Endodermal cell (in vitro differentiated cells): ENCODE results near the gene RNF212B. TPM values are rescaled to one million over a fixed set of nuclear protein-coding genes. Genes with fewer than 3 reads are reported as not detected.

Experiments
- DNase-seq: peaks from one replicate; pipeline ENCODE4 v3.0.0-alpha.2; 2017
- H3K27ac ChIP-seq: 2 replicates; pipeline ENCODE4 v1.5.1; 2013; ENCODE audit warnings: mild to moderate bottlenecking, low read depth, low read length, moderate library complexity
- H3K27me3 ChIP-seq: 2 replicates; pipeline ENCODE4 v1.6.1; 2013; ENCODE audit warnings: mild to moderate bottlenecking, low read length, moderate library complexity; ENCODE audit not compliant: insufficient read depth, control insufficient read depth, poor library complexity, severe bottlenecking
- H3K36me3 ChIP-seq: 2 replicates; pipeline ENCODE4 v1.7.0; 2013; ENCODE audit warnings: mild to moderate bottlenecking, low read length, moderate library complexity; ENCODE audit not compliant: control insufficient read depth, insufficient read depth
- H3K4me1 ChIP-seq: one replicate; pipeline ENCODE4 v1.7.0; 2013; ENCODE audit warnings: low read length; ENCODE audit not compliant: control insufficient read depth, insufficient read depth
- H3K4me3 ChIP-seq: 2 replicates; pipeline ENCODE4 v1.5.1; 2013; ENCODE audit warnings: mild to moderate bottlenecking, low read length, moderate library complexity
- H3K9ac ChIP-seq: 2 replicates; pipeline ENCODE4 v1.6.1; 2013; ENCODE audit warnings: mild to moderate bottlenecking, low read length, moderate library complexity; ENCODE audit not compliant: poor library complexity, severe bottlenecking; ENCODE audit errors: extremely low read depth
- H3K9me3 ChIP-seq: 2 replicates; pipeline ENCODE4 v1.6.1; 2013; ENCODE audit warnings: mild to moderate bottlenecking, low read length, moderate library complexity; ENCODE audit not compliant: control insufficient read depth
- H3K27ac Mint-ChIP-seq: 2 replicates; pipeline ENCODE4 v1.8.0; 2020; ENCODE audit warnings: mixed read lengths
- H3K27me3 Mint-ChIP-seq: 2 replicates; pipeline ENCODE4 v1.8.0; 2021; ENCODE audit warnings: mild to moderate bottlenecking, mixed read lengths; ENCODE audit not compliant: insufficient read depth
- H3K36me3 Mint-ChIP-seq: 2 replicates; pipeline ENCODE4 v1.8.0; 2020; ENCODE audit warnings: low read depth, mixed read lengths
- H3K4me1 Mint-ChIP-seq: 2 replicates; pipeline ENCODE4 v1.8.0; 2020; ENCODE audit warnings: mixed read lengths
- H3K4me3 Mint-ChIP-seq: 2 replicates; pipeline ENCODE4 v1.8.0; 2020; ENCODE audit warnings: mild to moderate bottlenecking, moderate library complexity, mixed read lengths
- H3K9me3 Mint-ChIP-seq: 2 replicates; pipeline ENCODE4 v1.8.0; 2020; ENCODE audit warnings: mild to moderate bottlenecking, mixed read lengths
- CTCF ChIP-seq: fragments of 200-600 bp; sonication (generic); conservative IDR thresholded peaks from 2 replicates; pipeline ENCODE4 v1.5.0; 2021; ENCODE audit warnings: antibody characterized with exemption, mild to moderate bottlenecking
- WGBS, 2 experiments: methylation state at CpG; one replicate each; pipeline versions ENCODE4 v1.1.5 to v1.1.7; 2013; ENCODE audit warnings: missing lambda C conversion rate in 2 of 2, mixed read lengths in 1 of 2; ENCODE audit not compliant: insufficient coverage in 1 of 2, insufficient read length in 1 of 2; 5-methylcytosine and 5-hydroxymethylcytosine counted together
- total RNA-seq, 2 donors: library from RNA; stranded (reverse); fragmentation: NEBNext Ultra II Directional in 1 of 2; extraction: Animal tissue kit (Norgen Biotek cat#: 25700) in 1 of 2; gene quantifications; 2 replicates in 1 of 2; 3 replicates in 1 of 2; pipeline ENCODE4 v1.2.1, GENCODE V29; 2021

Gene RNF212B
- total RNA-seq, 2 donors from 2014 or later, result not detected

- Histone ChIP-seq H3K9ac (no peak overlapping the region), H3K27ac (no peak overlapping the region), H3K36me3 (no peaks in the 10 kb centered on the region), H3K4me1 (no peaks in the 10 kb centered on the region), H3K9me3 (no peaks in the 10 kb centered on the region), H3K27me3 (no peaks in the 10 kb centered on the region), H3K4me3 (no peak overlapping the region)
- Mint-ChIP-seq H3K9me3 (no peaks in the 10 kb centered on the region), H3K27me3 (no peaks in the 10 kb centered on the region), H3K4me1 (peaks cover 3% of the 10 kb centered on the region), H3K36me3 (no peaks in the 10 kb centered on the region), H3K4me3 (no peak overlapping the region), H3K27ac (no peak overlapping the region)
- TF ChIP-seq CTCF, result no peak
- 78 to 100% methylated on average over 2 of the region's 3 CpGs for WGBS, 2 experiments
- DNase-seq, result no peak
These were observed 4.3 kb downstream of the RNF212B start for GRCh38 chr14:23242076-23242475.

GRCh38 chr14:23243066-23243465, 5.3 kb downstream of the RNF212B start:
- Mint-ChIP-seq H3K27ac (no peak overlapping the region), H3K36me3 (no peaks in the 10 kb centered on the region), H3K4me3 (no peak overlapping the region), H3K9me3 (no peaks in the 10 kb centered on the region), H3K27me3 (no peaks in the 10 kb centered on the region), H3K4me1 (peaks cover 3% of the 10 kb centered on the region)
- Histone ChIP-seq H3K9me3 (no peaks in the 10 kb centered on the region), H3K27me3 (no peaks in the 10 kb centered on the region), H3K27ac (no peak overlapping the region), H3K4me3 (no peak overlapping the region), H3K36me3 (no peaks in the 10 kb centered on the region), H3K9ac (no peak overlapping the region), H3K4me1 (no peaks in the 10 kb centered on the region)
- TF ChIP-seq CTCF, result no peak
- no peak for DNase-seq
- WGBS, 2 experiments, result 94 to 95% methylated on average over 2 of the region's 2 CpGs

DNA sequence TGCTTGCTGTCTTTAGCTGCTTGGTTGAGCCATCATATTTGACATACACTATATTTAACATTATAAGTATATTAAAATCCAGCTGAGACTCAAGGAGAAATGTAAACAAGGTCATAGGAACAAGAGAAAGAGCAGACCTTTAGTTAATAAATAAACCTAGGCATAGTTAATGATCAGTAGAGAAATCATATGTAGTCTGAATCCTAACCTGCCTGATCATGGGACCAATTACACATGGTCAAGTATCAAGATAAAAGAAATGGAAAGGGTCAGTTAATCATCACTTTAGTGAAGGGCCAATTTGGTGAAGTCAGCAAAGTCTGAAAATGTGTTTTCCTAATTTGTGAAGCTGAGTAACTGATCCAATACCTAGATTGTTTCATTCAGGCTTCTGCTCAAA, 7.5 kb downstream of the RNF212B start:
- no peaks in the 10 kb centered on the region for H3K36me3 Mint-ChIP-seq
- Histone ChIP-seq H3K27ac (no peak overlapping the region), H3K27me3 (no peaks in the 10 kb centered on the region), H3K9me3 (no peaks in the 10 kb centered on the region), H3K9ac (no peak overlapping the region), H3K4me1 (no peaks in the 10 kb centered on the region), H3K36me3 (no peaks in the 10 kb centered on the region), H3K4me3 (no peak overlapping the region)
- H3K27ac Mint-ChIP-seq, result no peak overlapping the region
- no peaks in the 10 kb centered on the region for H3K27me3 Mint-ChIP-seq
- no peak for TF ChIP-seq CTCF
- DNase-seq, result no peak
- no peak overlapping the region for H3K4me3 Mint-ChIP-seq
- H3K9me3 Mint-ChIP-seq, result no peaks in the 10 kb centered on the region
- peaks cover 3% of the 10 kb centered on the region for H3K4me1 Mint-ChIP-seq
